Astrocyte of the hippocampus (primary cell): ENCODE measurements around the gene NPIPB9.
A peak's percentile ranks its signal among the peaks of the same experiment; 100 is the strongest.
"Not testable (repeated sequence)": the region's sequence is repeated elsewhere in the genome, so short reads cannot be mapped to it uniquely, and the experiment has no call there.

Experiments
- DNase-seq: peaks from one replicate; pipeline ENCODE4 v3.0.0; 2011; ENCODE audit warnings: low read depth, low spot score

Gene NPIPB9

DNA sequence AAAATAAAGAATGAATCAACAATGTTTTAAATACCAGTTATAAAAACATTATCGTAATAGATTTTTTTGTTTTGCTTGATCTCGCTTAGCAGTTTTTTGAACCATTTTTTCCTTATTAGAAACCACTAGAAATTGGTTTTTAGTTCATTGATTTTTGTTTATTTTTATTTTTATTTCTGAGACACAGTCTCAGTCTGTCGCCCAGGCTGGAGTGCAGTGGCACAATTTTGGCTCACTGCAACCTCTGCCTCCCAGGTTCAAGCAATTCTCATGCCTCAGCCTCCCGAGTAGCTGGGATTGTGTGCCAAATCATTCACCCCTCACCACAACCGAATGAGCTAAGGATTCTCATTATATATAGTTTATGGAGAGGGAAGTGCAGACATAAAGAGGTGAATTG is at the start of gene NPIPB9:
NPIPB9 (plus strand) TSS at position 301 of the 400 bp plus-strand sequence.
- not testable (repeated sequence) for DNase-seq

GRCh38 chr16:28704246-28704645 is 47.3 kb upstream of the NPIPB9 start:
- DNase-seq = not testable (repeated sequence)

- DNase-seq = not testable (repeated sequence)
Observed at GRCh38 chr16:28711220-28712083, 40.1 kb upstream of the NPIPB9 start, which contains the start of gene EIF3C. Gene EIF3C (plus strand): TSS chr16:28711464. CDS start chr16:28711687, 223 bp downstream.

- not testable (repeated sequence) for DNase-seq
Observed at GRCh38 chr16:28722852-28723650, 28.5 kb upstream of the NPIPB9 start.

DNA sequence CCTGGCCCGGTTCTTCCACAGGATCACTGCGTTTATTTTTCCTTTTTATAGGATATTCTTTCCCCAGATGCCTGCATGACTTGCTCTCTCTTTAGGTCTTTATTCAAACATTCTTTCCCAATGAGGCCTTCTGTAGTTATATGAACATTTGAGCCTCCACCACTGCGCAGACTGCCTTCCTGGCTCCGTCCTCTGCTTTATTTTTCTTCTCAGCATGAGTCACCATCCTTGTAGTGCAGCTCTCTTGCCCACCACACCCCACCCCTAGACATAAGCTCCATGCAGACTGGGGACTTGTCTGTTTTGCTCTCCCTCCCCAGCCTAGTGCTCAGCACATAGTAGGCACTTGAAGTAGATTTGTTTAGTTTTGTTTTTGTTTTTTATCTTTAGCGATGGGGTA is 20.3 kb upstream of the NPIPB9 start:
- DNase-seq = not testable (repeated sequence)

DNA sequence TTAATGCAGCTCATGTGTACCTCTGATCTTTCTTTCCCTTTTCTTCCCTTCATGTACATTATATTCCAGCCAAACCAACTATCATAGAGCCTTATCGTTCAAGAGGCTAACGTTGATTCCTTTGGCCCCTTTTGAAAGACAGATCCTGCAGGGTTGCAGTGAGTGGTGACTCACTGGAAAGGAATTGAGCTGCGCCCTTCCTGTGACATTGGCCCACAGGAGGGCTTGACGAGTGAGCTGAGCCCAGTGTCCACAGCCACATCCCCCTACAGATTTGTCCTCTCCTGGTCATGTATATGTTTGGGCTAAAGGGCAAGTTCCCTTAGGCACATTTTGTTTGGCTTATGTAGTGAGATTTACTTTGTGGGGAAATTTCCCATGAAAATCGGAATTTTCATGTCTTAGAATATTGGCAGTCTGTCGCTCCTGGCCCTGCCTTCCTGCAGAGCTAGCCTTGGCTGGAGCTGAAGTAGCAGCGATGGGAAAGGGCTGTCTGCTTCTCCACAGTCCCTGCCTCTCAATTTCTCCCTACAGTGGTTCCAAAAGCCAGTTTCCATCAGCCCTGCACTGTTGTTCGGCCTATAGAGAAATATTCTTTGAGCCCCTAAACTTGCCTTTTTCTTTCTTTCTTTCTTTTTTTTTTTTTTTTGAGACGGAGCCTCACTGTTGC is 19.0 kb upstream of the NPIPB9 start:
- not testable (repeated sequence) for DNase-seq

- DNase-seq = not testable (repeated sequence)
Observed at GRCh38 chr16:28739787-28740186, 11.8 kb upstream of the NPIPB9 start.

DNA sequence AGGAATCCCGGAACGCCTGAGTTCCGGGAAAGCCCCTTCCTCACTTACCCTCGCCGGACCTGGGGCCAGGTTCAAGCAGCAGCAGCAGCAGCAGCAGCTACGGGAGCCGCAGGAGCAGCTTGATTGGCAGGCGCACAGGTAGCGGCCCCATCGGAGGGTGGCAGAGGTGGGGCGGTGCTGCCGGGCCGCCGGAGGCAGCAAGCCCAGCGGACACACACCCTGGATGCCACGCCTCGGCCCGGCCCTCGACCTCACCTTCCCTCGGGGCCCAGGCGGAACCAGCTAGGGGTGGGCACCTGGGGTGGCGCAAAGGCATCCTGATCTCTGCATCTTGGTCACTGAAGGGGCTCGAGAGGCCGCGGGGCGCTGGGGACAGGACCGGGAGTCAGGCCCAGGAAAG is 11.0 kb upstream of the NPIPB9 start:
- not testable (repeated sequence) for DNase-seq

- not testable (repeated sequence) for DNase-seq
Observed at GRCh38 chr16:28741295-28741694, 10.3 kb upstream of the NPIPB9 start.

DNA sequence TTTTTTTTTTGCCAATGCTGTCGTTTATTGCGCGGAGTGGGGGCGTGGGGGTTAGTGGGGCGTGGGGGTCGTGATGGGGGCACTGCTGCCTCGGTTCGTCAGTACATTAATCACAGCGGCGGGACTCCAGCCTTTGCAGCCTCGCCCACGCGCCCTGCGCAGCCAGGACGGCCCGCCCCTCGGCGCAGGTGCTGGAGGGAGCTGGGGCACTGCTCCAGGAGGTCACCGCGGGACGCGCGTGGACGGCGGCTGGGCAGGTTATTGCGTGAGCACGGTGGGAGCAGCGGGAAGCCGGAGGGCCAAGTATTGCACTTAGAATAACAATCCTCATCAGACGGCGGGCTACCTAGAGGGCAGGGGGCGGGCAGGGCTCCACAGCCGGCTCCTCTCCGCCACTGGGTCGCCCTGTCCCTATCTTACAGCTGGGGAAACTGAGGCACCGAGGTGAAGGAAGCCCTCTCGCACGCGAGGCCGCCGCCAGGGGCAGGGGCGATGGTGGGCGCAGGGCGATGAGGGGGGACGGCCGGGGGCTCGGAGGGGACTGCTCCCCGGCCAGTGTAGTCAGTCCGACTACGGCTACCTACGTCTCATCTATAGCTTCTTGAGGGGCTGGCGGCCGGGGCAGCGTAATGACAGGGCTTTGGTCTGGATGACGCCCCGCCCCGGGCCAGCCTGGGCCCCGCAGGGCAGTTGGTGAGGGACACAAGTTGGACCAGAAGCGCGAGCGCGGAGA is 4.8 kb upstream of the NPIPB9 start:
- not testable (repeated sequence) for DNase-seq

- DNase-seq = not testable (repeated sequence)
Observed at GRCh38 chr16:28749997-28750465, 1.6 kb upstream of the NPIPB9 start.

- not testable (repeated sequence) for DNase-seq
Observed at GRCh38 chr16:28750469-28751067, 1.0 kb upstream of the NPIPB9 start.

GRCh38 chr16:28781697-28782096 is 30.1 kb downstream of the NPIPB9 start:
- DNase-seq = not testable (repeated sequence)

DNA sequence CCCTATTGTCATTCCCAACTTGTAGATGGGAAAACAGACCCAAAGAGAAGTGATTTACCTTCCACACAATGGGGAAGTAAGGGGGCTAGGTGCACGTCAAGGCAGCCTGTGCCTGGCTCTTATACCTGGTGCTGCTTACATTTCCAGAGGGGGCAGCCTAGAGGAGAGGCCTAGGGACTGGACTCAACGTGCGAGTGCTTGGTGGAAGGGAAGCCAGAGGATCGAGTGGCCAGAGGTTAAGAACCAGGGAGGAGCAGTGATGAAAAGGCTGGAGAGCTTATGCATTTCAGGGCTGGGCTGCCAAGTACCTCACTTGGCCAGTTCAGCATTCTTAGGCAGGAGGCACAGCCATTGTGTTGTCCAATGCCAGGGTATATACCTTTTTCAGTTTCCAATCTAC is 30.8 kb downstream of the NPIPB9 start:
- DNase-seq = not testable (repeated sequence)

GRCh38 chr16:28802235-28803019 is 50.8 kb downstream of the NPIPB9 start:
- DNase-seq = peak; percentile 76

- not testable (repeated sequence) for DNase-seq
Observed at GRCh38 chr16:28807445-28808120, 56.0 kb downstream of the NPIPB9 start.

- no peak for DNase-seq
Observed at GRCh38 chr16:28820016-28820415, 68.4 kb downstream of the NPIPB9 start.

DNA sequence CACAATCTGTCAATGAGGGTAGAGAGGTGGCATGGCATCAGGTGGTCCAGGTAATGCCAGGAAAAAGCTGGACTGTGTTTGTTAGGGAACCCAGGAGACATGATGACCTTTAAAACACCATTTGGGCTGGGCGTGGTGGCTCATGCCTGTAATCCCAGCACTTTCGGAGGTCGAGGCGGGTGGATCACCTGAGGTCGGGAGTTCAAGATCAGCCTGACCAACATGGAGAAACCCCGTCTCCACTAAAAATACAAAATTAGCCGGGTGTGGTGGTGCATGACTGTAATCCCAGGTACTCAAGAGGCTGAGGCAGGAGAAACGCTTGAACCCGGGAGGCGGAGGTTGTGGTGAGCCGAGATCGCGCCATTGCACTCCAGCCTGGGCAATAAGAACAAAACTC is 69.0 kb downstream of the NPIPB9 start:
- DNase-seq = not testable (repeated sequence)

DNA sequence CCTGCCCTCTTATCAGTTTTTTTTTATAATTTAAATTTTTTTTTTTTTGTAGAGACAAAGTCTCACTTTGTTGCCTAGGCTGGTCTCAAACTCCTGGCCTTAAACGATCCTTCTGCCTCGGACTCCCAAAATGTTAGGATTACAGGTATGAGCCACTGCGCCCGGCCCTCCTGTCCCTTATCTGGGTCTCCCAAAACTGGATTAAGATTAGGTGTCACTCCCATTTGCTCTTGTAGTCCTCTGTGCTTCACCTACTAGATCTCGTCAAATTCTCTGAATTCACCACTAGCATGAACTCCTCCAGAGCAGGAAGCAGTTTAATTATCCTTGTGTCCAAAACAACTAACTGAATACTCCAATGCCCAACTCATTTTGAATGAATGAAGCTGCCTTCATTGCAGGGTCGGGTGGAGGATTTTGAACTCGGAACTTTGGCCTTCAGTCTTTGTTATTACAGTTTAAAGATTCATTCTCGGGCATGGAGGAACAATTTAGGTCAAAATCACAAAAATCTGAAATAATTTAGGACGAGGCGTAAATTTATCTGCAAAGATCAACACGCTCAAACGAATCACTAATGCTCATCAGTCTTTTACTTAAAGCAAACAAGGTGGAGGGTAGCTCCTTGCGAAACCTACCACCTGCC is 70.4 kb downstream of the NPIPB9 start:
- DNase-seq = no peak
